WERI-Rb-1 (cell line): Measurements from ENCODE around the gene JOSD2.

Source experiments
- DNase-seq: peaks from one replicate; pipeline ENCODE4 v3.0.0-alpha.2; 2020
- H3K27ac ChIP-seq: fragments of 250-450 bp; sonication (Bioruptor Pico); 2 replicates; pipeline ENCODE4 v1.5.1; 2020; ENCODE audit warnings: mild to moderate bottlenecking, moderate library complexity
- H3K27me3 ChIP-seq: fragments of 250-450 bp; sonication (Bioruptor Pico); 2 replicates; pipeline ENCODE4 v1.5.1; 2021; ENCODE audit warnings: mild to moderate bottlenecking, low read depth, moderate library complexity; ENCODE audit not compliant: insufficient read depth, severe bottlenecking
- H3K36me3 ChIP-seq: fragments of 250-450 bp; sonication (Bioruptor Pico); 2 replicates; pipeline ENCODE4 v1.5.1; 2020; ENCODE audit warnings: mild to moderate bottlenecking, moderate library complexity
- H3K4me3 ChIP-seq: 2 replicates; pipeline ENCODE4 v1.5.1; 2011; ENCODE audit warnings: low read depth, mild to moderate bottlenecking, control low read depth, low read length
- H3K9me3 ChIP-seq: fragments of 250-450 bp; sonication (Bioruptor Pico); 2 replicates; pipeline ENCODE4 v1.5.1; 2021; ENCODE audit warnings: mild to moderate bottlenecking, moderate library complexity; ENCODE audit not compliant: severe bottlenecking
- TF ChIP-seq, protein P1 (sequence below): IDR thresholded peaks from 2 replicates; pipeline ENCODE4 v1.5.1; 2011; ENCODE audit warnings: low read depth, mild to moderate bottlenecking, control low read depth, inconsistent platforms, low read length

The JOSD2 gene

DNA sequence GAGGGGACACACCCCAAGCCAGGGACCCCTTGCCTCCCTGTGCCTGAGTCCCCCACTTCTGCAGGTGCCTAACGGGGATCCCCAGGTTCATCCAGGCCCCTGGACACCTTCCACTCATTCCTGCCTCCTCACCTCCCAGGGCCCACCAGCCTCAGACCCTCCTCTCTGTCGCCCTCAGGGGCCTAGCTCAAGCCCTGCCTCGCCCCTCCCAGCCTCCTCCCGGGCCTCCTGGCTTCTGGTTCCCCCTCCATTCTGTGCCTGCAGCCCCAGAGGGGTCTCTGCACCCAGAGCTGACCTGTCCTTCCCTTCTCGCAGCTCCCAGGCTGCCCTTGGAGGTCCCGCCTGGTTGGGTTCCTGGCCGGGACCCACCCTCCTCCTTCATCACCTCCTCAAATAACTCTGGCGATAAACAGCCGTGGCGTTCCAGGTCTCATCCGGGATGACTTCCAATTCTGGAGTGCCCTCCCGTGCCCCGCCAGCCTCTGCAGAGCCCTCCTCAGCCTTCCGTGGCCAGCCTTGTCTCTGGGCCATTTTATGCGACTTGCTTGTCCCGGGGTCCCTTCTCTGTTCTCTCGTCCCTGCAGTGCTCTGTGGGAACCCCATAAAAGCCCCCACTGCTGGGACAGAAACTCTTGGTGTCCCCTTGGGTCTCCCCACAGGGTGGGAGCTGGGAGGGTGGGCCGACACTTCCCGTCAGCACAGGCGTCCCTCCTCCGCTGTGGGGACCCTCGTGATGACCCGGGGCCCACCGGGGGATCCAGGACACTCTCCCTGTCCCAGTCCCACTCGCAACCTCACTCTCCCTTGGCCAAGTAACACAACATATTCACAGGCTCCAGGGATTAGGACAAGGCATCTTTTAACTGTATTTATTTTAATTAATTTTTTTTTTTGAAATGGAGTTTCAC lies 9.2 kb downstream of the JOSD2 start:
- Histone ChIP-seq H3K9me3 (no peaks in the 10 kb centered on the region), H3K36me3 (no peaks in the 10 kb centered on the region), H3K27me3 (no peaks in the 10 kb centered on the region), H3K4me3 (no peak overlapping the region), H3K27ac (peak overlapping the region; percentile 94)
- DNase-seq, result no peak
- TF ChIP-seq, protein P1, sequence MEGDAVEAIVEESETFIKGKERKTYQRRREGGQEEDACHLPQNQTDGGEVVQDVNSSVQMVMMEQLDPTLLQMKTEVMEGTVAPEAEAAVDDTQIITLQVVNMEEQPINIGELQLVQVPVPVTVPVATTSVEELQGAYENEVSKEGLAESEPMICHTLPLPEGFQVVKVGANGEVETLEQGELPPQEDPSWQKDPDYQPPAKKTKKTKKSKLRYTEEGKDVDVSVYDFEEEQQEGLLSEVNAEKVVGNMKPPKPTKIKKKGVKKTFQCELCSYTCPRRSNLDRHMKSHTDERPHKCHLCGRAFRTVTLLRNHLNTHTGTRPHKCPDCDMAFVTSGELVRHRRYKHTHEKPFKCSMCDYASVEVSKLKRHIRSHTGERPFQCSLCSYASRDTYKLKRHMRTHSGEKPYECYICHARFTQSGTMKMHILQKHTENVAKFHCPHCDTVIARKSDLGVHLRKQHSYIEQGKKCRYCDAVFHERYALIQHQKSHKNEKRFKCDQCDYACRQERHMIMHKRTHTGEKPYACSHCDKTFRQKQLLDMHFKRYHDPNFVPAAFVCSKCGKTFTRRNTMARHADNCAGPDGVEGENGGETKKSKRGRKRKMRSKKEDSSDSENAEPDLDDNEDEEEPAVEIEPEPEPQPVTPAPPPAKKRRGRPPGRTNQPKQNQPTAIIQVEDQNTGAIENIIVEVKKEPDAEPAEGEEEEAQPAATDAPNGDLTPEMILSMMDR, result no peak

DNA sequence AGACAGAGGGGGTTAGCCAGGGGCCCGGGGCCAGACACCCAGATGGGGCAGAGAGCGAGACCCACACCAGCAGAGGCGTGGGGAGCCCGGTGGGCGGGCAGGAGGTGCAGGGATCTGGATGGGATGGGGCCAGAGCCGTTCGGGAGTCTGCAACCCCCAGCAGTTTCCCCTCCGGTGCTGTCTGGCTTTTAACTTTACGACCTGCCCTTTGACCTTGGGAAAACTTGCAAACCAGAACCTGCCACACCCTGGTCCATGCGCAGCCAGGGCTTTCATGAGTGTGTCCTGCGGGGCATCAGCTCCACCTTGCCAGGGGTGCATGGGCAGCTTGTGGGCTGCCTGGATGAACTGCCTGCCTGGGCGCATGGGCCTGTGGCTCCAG lies 9.8 kb downstream of the JOSD2 start:
- Histone ChIP-seq H3K27me3 (no peaks in the 10 kb centered on the region), H3K27ac (peak overlapping the region; percentile 94), H3K9me3 (no peaks in the 10 kb centered on the region), H3K4me3 (no peak overlapping the region), H3K36me3 (no peaks in the 10 kb centered on the region)
- DNase-seq, result no peak
- TF ChIP-seq, protein P1, result no peak

DNA sequence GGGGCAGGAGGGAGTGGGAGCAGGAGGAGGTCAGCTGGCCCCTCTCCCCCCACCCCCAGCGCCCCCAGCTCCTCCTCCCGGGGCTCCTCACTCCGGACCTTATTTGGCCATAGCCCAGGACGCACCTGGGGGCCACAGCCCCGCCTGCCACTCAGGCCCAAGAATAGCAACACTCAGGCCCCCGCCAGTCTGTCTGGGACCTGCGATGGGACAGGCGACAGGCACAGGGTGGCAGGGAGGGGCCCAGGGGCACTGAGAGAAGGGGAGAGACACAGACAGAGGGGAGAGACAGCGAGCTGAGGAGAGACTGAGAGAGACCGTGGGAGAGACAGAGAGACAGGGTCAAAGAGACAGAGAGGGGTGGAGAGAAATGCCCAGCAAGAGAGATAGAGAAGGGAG lies 10.2 kb downstream of the JOSD2 start:
- Histone ChIP-seq H3K36me3 (no peaks in the 10 kb centered on the region), H3K4me3 (peak overlapping the region; percentile 49), H3K27me3 (no peaks in the 10 kb centered on the region), H3K9me3 (no peaks in the 10 kb centered on the region), H3K27ac (peak overlapping the region; percentile 94)
- TF ChIP-seq, protein P1, result no peak
- DNase-seq, result peak; percentile 72

DNA sequence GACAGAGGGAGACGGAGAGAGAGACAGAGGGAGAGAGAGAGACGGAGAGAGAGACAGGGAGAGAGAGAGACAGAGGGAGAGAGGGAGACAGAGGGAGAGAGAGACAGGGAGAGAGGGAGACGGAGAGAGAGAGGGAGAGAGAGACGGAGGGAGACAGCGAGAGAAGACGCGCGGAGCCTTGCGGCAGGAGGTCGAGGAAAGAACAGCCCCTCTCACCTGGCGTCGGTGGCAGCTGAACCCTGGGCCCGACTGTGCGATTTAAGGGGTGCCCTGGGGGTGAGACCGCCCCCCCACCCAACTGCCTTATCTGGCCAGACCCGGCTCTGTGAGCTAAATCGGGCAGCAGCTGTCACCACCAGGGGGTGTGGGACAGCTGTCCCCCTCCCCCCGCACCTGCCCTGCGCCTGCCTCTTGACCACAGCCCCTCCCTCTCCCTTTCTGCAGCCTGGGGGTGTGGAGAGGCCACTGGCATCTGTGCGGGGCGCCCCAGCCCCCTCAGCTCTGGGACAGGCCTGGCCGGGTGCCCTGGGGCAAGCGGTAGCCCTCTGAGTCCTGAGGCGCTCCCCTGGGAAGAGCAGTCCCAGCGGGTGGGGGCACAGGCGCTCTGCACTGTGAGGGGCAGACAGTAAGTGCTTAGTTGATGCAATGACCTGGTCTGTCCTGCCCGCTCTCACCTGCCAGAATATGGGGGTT lies 10.8 kb downstream of the JOSD2 start:
- Histone ChIP-seq H3K27me3 (no peaks in the 10 kb centered on the region), H3K9me3 (no peaks in the 10 kb centered on the region), H3K4me3 (peak overlapping the region; percentile 49), H3K36me3 (no peaks in the 10 kb centered on the region), H3K27ac (peak overlapping the region; percentile 94)
- TF ChIP-seq, protein P1, result peak; percentile 52; the same call in 1 of the 2 replicates
- peak; percentile 91 for DNase-seq

DNA sequence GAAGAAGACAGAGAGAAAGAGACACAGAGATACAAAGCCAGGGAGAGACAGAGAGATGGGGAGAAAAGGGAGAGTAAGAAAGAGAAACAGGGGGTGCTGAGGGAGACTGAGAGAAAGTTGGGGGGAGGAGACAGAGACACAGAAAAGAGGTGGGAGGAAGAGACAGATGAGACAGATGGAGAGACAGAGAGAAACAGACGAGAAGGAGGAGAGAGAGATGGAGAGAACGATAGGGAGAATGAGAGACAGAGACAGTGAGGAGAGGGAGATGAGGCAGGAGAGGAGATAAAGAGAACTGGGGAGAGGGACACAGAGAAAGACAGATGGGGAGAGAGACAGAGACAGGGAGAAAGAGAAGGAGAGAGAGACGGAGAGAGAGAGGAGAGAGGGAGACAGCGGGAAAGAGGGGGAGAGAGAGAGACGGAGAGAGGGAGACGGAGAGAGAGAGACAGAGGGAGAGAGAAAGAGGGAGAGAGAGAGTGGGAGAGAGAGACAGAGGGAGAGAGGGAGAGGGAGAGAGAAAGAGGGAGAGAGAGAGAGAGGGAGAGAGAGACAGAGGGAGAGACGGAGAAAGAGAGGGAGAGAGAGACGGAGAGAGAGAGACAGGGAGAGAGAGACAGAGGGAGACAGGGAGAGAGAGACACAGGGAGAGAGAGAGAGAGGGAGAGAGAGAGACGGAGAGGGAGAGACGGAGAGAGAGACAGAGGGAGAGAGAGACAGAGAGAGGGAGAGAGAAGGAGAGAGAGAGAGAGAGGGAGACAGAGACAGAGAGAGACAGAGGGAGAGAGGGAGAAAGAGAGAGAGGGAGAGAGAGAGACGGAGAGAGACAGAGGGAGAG lies 12.6 kb downstream of the JOSD2 start:
- H3K27me3 ChIP-seq, result no peaks in the 10 kb centered on the region
- TF ChIP-seq, protein P1, result no peak
- H3K4me3 ChIP-seq, result no peak overlapping the region
- DNase-seq, result no peak
- no peaks in the 10 kb centered on the region for H3K9me3 ChIP-seq
- H3K36me3 ChIP-seq, result no peaks in the 10 kb centered on the region
- H3K27ac ChIP-seq, result no peak overlapping the region
